Transverse colon (tissue), 4 donors: ENCODE results near the gene SYNE3. TPM values are rescaled to one million over a fixed set of nuclear protein-coding genes. Genes with fewer than 3 reads are reported as not detected.
A peak's percentile ranks its signal among the peaks of the same experiment; 100 is the strongest.

ENCODE experiments used
- DNase-seq: peaks from one replicate; pipeline ENCODE4 v3.0.0-alpha.2; 2019
- H3K27ac ChIP-seq, 4 donors: fragments of 200-600 bp; sonication (generic); 2 replicates each; pipeline ENCODE4 v1.5.1; 2016 to 2018; ENCODE audit warnings: inconsistent platforms in 4 of 4
- H3K27me3 ChIP-seq: fragments of 200-600 bp; sonication (generic); 2 replicates; pipeline ENCODE4 v1.5.1; 2017; ENCODE audit warnings: inconsistent platforms
- H3K36me3 ChIP-seq, 4 donors: fragments of 200-600 bp; sonication (generic); 2 replicates each; pipeline ENCODE4 v1.5.1; 2017 to 2019; ENCODE audit warnings: inconsistent platforms in 4 of 4
- H3K4me1 ChIP-seq, 4 donors: fragments of 200-600 bp; sonication (generic); 2 replicates each; pipeline ENCODE4 v1.5.1; 2017 to 2020; ENCODE audit warnings: inconsistent platforms in 4 of 4
- H3K4me3 ChIP-seq, 4 donors: fragments of 200-600 bp; sonication (generic); 1 replicate in 1 of 4; 2 replicates in 3 of 4; pipeline versions ENCODE4 v1.5.1 to v1.6.1; 2017 to 2019; ENCODE audit warnings: inconsistent platforms in 4 of 4
- H3K9me3 ChIP-seq, 2 donors: fragments of 200-600 bp; sonication (generic); 2 replicates each; pipeline ENCODE4 v1.5.1; 2017 to 2019; ENCODE audit warnings: inconsistent platforms in 2 of 2
- CTCF ChIP-seq, 5 experiments: fragments of 200-600 bp in 3 of 5; fragments of 450-650 bp in 2 of 5; sonication (generic) in 3 of 5; IDR thresholded peaks; 1 replicate in 2 of 5; 2 replicates in 3 of 5; pipeline ENCODE4 v1.5.1; 2016 to 2017; ENCODE audit warnings: antibody characterized with exemption in 5 of 5, inconsistent platforms in 3 of 5, mild to moderate bottlenecking in 2 of 5, moderate library complexity in 1 of 5
- EP300 ChIP-seq: sonication (generic); formaldehyde crosslinking; IDR thresholded peaks from one replicate; pipeline ENCODE4 v1.6.1; 2017; ENCODE audit warnings: antibody characterized with exemption, low read depth
- POLR2A ChIP-seq: fragments of 450-650 bp; IDR thresholded peaks from one replicate; pipeline ENCODE4 v1.6.1; 2016; ENCODE audit warnings: antibody characterized with exemption, mild to moderate bottlenecking, moderate library complexity
- POLR2AphosphoS5 ChIP-seq, 3 donors: sonication (generic); formaldehyde crosslinking; IDR thresholded peaks; one replicate each; pipeline ENCODE4 v1.6.1; 2016; ENCODE audit warnings: antibody characterized with exemption in 3 of 3
- WGBS, 2 donors: methylation state at CpG; one replicate each; pipeline ENCODE4 v1.1.5; 2018; ENCODE audit warnings: low coverage in 1 of 2; 5-methylcytosine and 5-hydroxymethylcytosine counted together
- in situ Hi-C, 4 donors: fragments of 200-750 bp; cut with MboI; loops; one replicate each; pipeline versions ENCODE4 v1.15.0 to v1.15.1; 2017; ENCODE audit warnings: low sequenced_read_pairs in 3 of 4, low pct_ligation_motif_present in 1 of 4, low pct_unique_long_range_greater_than_20kb in 1 of 4
- intact Hi-C: fragments of 100-400 bp; cut with DNase I; formaldehyde crosslinking; loops from one replicate; pipeline ENCODE4 v1.15.1; 2023; ENCODE audit warnings: low total_unique reads
- total RNA-seq, 4 donors: library from RNA; depleted of rRNA; stranded (reverse); fragments of >200 nt; gene quantifications; one replicate each; pipeline ENCODE4 v1.1.0, GENCODE V29; 2016

SYNE3 gene
- total RNA-seq, 4 donors from 2014 or later = 9.8 to 46.8 (median 13.9) TPM

GRCh38 chr14:95500772-95501401 lies 15.6 kb downstream of the SYNE3 start:
- H3K27ac ChIP-seq = peak overlapping the region; percentile 4 to 31 (median 14)
- H3K36me3 ChIP-seq = no peaks in the 10 kb centered on the region
- 64 to 86% methylated on average over 9 to 14 of the region's 14 CpGs for WGBS, 2 donors
- no peak for DNase-seq
- no peaks in the 10 kb centered on the region for H3K9me3 ChIP-seq
- H3K4me3 ChIP-seq = no peak overlapping the region
- in situ Hi-C loops = no loop called here
- intact Hi-C loops = no loop called here
- no peaks in the 10 kb centered on the region for H3K27me3 ChIP-seq
- H3K4me1 ChIP-seq = peaks cover 21 to 61% (median 38%) of the 10 kb centered on the region in 4 donors
- TF ChIP-seq POLR2AphosphoS5 (IDR thresholded peaks at IDR 0.05) = peak in 1 of 3 donors; percentile 27
- TF ChIP-seq CTCF (IDR thresholded peaks at IDR 0.05) = no peak

- WGBS, 2 donors = 58% methylated on average over 12 of the region's 14 CpGs; no CpG with 5 or more reads in 1 of the 2 donors
- H3K36me3 ChIP-seq = no peaks in the 10 kb centered on the region
- peak; percentile 52 for DNase-seq
- TF ChIP-seq POLR2A = no peak
- TF ChIP-seq CTCF (IDR thresholded peaks at IDR 0.05) = no peak
- no peak for TF ChIP-seq POLR2AphosphoS5 (IDR thresholded peaks at IDR 0.05)
- no peak for TF ChIP-seq EP300
- no peaks in the 10 kb centered on the region for H3K9me3 ChIP-seq
- H3K4me3 ChIP-seq = no peak overlapping the region
- in situ Hi-C loops (no loop called here), intact Hi-C loops (no loop called here)
- H3K4me1 ChIP-seq = peaks cover 28 to 68% (median 44%) of the 10 kb centered on the region in 4 donors
- H3K27ac ChIP-seq = peak overlapping the region; percentile 1 to 20 (median 6)
- H3K27me3 ChIP-seq = no peaks in the 10 kb centered on the region
Observed at GRCh38 chr14:95500201-95500681, 16.2 kb downstream of the SYNE3 start.

- 20 to 34% methylated on average over 1 of the region's 1 CpG for WGBS, 2 donors
- H3K27ac ChIP-seq = no peak overlapping the region
- no peak for DNase-seq
Observed at GRCh38 chr14:95499354-95499750, 17.1 kb downstream of the SYNE3 start.

More at GRCh38 chr14:95499354-95499750, 17.1 kb downstream of the SYNE3 start:
- in situ Hi-C loops = no loop called here
- no peaks in the 10 kb centered on the region for H3K27me3 ChIP-seq
- intact Hi-C loops = no loop called here
- no peak for TF ChIP-seq POLR2AphosphoS5 (IDR thresholded peaks at IDR 0.05)
- no peak for TF ChIP-seq EP300
- TF ChIP-seq POLR2A = no peak
- TF ChIP-seq CTCF (IDR thresholded peaks at IDR 0.05) = no peak
- H3K4me1 ChIP-seq = peaks cover 28 to 75% (median 47%) of the 10 kb centered on the region in 4 donors
- H3K36me3 ChIP-seq = no peaks in the 10 kb centered on the region
- no peaks in the 10 kb centered on the region for H3K9me3 ChIP-seq
- no peak overlapping the region for H3K4me3 ChIP-seq
